COLO668 (cell line): Measurements from ENCODE around the gene C11orf54.
A peak's percentile ranks its signal among the peaks of the same experiment; 100 is the strongest.

Source experiments
- DNase-seq: peaks from one replicate; lab custom pipeline; 2025; ENCODE audit not compliant: unreplicated experiment; lab: John Stamatoyannopoulos, UW

C11orf54 gene

DNA sequence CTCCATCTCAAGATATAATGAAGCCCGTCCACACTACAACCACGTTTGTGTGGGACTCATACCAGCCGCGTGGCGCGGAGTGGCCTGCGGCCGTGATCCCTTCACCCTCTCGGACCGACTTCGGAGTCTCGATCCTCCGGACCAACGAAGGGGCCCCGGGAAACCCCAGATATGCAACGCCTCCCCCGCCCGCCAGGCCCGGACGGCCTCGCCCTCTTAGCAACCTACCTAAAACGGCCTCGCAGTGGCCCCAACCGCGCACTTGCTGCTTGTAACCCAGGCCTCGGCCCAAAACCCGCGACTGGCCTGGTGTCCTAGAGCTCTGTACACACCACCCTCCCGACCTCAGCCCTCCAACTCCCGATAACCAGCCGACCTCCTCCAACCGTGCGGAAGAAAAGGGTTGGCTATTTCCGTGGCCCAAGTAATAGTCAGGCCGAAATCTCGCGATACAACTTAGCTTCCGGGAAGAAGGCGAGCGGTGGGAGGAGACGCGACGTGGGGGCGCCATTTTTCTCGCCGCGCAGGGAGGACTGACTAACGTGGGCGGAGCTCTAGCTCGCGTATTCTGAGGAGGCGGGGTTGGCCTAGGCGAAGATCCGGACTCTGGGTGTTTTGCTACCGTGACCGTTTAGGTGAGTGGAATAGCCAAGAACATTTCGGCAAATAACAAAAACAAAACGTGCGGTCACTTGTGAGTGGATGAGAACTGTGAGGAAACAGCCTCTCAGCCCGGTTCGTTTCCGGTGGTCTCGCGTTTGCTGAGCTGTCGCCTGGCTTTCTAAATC, at the start of gene C11orf54, which contains the start of gene TAF1D:
Gene C11orf54, plus strand, starts transcription at position 579 of the 788 bp plus-strand sequence. CDS start 5,722 bp downstream, outside the sequence.
Gene TAF1D, minus strand, starts transcription at position 402 of the 788 bp plus-strand sequence. CDS start 2,191 bp downstream, outside the sequence.
- peak; percentile 97 for DNase-seq

DNA sequence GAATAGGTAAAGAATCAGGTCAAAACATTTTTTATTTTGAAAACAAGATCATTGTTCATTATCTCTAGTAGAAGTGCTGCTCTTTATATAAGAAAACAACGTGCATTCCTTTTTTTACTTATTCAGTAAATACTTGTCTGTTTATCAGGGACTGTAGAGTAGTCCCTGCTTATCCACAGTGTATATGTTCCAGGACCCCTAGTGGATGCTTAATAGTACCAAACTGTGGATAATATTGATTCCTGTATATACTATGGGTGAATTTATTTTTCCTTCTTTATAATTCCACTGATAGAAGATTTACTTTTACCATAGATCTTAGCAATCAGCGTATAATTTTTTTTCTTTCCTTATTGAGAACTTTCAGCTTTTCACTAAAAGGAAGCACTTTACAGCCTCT, 47.4 kb upstream of the C11orf54 start:
- no peak for DNase-seq

GRCh38 chr11:93694557-93694956, 46.9 kb upstream of the C11orf54 start:
- DNase-seq, result no peak

DNA sequence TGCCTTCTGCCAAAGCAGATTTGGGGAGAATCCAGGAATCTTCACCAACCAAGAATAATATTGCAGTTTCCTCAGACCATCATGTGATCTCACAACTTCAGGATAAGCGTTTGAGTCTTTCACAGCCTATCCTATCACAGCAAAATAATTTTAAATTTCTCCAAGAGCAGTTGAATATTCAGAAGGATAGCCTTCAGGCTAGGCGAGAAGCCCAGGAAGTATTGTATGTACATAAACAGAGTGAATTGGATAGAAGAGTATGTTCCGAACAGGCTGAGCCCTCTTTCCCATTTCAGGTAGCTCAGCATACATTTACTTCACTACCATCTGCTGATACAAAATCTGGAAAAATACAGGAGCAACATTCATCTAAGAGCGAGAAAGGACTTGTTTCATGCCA, 43.9 kb upstream of the C11orf54 start:
- no peak for DNase-seq

DNA sequence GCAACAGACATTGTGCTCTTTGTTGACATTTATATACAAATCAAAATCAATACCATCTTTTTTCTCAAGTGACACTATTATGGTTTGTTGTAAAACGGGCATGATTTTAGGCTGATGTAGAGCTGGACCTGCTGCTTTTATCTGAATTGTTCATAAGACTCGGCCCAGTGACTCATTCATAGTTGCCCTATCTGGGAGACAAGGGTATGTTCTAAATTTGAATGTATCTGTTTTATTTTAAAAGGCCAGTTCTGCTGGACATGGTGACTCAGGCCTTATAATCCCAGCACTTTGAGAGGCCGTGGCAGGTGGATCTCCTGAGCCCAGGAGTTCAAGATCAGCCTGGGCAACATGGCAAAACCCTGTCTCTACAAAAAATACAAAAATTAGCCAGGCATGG, 40.6 kb upstream of the C11orf54 start:
- DNase-seq, result no peak

DNA sequence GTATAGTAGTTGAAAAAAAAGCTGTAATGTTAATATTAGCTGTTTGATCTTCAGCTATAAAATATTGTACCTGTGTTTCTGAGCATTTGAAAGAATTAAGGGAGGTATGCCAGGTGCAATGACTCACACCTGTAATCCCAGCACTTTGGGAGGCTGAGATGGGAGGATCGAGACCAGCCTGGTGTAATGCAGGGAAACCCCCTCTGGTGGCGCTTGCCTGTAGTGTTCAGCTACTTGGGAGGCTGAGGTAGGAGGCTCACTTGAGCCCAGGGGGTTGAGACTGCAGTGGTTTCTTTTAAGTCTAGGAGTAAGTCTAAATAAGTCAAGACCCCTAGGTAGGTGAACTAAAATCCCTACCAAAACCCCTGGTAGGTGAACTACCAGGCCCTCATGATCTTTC, 37.2 kb upstream of the C11orf54 start:
- DNase-seq, result peak; percentile 4

DNA sequence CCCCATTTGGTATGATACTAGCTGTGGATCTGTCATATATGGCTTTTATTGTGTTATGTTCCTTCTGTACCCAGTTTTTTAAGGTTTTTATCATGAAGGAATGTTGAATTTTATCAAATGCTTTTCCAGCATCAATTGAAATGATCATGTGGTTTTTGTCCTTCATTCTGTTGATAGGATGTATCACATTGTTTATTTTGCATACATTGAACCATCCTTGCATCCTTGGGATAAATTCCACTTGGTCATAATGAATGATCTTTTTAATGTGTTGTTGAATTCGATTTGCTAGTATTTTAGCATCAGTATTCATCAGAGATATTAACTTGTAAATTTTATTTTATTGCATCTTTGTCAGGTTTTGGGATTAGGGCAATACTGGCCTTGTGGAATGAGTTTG, 31.2 kb upstream of the C11orf54 start:
- no peak for DNase-seq

GRCh38 chr11:93712678-93713077, 28.8 kb upstream of the C11orf54 start:
- no peak for DNase-seq

GRCh38 chr11:93715797-93716396, 25.6 kb upstream of the C11orf54 start:
- DNase-seq, result no peak

- no peak for DNase-seq
These were observed 24.0 kb upstream of the C11orf54 start for GRCh38 chr11:93717501-93717900.

DNA sequence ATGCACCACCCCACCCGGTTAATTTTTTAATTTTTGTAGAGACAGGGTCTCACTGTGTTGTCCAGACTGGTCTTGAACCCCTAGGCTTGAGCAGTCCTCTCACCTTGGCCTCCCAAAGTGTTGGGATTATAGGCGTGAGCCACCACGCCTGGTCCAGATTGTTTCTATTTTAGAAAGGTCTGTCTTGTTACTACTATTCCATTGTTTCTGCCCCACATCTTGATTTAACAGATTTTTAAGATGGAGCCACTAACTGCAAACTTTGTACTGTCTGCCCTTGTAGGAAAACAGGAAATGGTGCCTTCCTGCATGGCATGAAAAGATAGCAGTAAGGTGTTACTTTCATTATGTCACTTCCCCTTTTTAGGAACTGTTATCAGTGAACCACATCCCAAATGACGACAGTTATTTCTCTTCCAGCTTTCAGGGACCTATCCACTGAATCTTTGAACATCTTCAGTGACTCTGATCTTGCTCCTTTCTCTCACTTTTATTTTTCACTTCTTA, 23.4 kb upstream of the C11orf54 start:
- DNase-seq, result no peak

DNA sequence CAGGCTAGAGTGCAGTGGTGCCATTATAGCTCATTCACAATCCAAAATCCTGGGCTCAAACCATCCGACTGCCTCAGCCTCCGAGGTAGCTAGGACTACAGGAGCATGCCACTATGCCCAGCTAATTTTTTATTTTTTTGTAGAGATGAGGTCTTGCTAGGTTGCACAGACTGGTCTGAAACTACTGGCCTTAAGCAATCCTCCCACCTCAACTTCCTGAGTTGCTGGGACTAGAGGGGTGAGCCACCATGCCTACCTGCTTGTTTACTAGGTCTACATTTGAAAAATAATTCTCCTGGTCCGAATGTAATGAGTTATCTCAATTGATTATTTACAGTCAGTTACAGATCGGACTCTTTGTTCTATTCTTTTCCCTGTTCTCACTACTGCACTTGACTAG, 22.2 kb upstream of the C11orf54 start:
- DNase-seq, result no peak

DNA sequence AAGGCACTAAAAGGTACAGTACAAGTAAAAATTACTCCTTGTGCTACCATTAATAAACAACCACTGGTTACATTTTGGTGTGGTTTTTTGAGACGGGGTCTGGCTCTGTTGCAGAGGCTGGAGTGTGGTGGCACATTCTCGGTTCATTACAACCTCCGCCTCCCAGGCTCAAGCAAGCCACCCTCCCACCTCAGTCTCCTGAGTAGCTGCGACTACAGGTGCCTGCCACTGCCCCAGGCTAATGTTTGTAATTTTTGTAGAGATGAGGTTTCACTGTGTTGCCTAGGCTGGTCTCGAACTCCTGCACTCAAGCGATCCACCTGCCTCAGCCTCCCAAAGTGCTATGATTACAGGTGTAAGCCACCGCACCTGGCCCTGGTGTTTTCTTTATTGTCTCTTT, 20.9 kb upstream of the C11orf54 start:
- DNase-seq, result no peak

DNA sequence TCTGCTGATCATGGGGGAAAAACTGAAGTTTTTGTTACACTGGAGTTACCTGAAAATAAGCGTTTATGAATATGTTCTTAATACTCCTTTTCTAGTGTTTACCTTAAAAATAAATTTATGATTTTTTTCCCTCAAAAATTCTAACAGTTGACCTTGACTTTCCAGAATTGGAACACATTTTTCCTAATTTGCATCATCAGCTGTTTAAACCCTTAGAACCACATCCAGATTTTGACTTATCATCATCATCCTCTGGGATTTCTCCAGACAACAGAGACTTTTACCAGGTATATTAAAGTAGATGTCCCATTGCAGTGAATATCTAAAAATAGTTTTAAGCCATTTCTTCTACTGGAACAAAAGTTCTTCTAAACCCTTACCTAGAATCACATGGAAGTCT, 17.4 kb upstream of the C11orf54 start:
- no peak for DNase-seq

DNA sequence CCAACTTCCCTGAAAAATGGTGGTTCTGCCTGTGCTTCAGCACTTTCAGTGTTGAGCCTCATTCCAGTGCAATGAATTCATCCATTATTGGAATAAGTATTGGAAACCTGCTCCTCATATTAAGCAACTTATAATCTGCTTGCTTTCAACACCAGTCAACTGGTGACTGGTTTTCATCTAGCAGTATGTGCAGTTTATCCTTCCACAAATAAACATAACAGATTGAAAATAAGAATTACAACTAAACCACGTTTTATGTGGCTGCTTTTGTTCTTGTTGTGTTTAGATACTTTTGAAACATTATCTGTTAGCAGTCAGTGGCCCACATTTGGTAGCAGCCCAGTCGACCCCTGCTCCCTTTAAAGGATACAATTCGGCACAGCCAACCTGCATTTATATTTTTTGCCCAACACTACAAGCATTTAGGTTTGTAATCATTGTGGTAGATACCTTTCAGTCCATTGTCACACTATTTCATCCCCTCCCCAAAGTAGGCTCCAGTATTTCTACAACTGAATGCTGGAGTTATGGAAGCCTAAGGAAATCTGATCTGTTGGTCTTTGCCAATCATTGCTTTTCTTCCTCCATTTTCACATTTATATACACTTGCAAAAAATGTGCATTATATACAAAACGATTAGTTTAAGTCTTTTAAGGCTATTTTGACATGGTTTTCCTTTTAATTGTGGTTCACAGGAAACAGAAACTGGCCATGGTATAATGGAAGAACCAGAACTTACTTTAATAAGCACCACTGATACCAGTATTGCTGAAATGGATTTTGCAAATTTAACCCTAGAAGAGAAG, 13.3 kb upstream of the C11orf54 start:
- no peak for DNase-seq

GRCh38 chr11:93728792-93729128, 12.7 kb upstream of the C11orf54 start:
- DNase-seq, result no peak

GRCh38 chr11:93729129-93729616, 12.3 kb upstream of the C11orf54 start:
- no peak for DNase-seq

DNA sequence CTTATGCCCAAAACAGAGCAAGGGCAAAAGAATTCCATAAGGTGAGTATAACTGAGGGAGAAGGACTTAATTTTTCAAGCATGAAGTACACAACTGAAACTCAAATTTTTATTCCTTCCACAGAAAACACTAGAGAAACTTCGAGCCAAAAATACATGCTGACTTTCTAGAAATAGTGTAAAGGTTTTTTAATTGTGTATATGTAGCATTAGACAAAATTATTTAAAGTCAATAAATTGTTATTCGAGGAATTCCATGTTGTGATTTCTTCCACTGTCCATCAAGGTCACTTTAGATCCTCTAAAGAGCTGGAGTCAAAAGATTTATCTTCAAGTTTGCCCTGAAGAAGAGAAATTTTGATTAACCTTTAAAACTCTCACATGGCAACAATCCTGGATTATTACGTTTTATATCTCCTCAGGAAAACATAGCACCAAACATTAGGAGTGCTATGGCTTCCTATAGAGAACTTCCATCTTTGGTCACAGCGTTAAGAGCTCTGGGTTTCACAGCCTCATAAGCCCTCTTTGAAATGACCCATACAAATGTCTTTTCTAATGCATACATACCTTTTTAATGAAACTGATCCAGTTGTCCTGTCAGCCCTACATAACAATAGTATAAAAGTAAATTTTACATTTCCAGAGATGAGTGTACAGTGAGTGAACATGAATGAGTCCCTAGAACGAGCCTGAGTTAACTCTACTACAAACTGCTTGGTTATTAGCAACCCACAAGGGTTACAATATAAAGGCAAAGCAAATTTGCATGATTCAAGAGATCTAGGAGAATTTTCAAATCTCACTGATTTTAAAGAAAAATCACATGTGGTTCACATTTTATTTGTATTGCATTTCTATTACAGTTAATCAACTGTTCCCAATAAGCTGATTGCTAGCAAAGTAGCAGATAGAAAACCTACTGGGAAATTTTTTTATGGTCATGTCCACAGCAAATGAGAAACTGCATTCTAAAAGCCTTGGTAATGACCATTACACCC, 11.1 kb upstream of the C11orf54 start:
- DNase-seq, result no peak

- DNase-seq, result no peak
These were observed 9.1 kb upstream of the C11orf54 start for GRCh38 chr11:93732237-93732892.

DNA sequence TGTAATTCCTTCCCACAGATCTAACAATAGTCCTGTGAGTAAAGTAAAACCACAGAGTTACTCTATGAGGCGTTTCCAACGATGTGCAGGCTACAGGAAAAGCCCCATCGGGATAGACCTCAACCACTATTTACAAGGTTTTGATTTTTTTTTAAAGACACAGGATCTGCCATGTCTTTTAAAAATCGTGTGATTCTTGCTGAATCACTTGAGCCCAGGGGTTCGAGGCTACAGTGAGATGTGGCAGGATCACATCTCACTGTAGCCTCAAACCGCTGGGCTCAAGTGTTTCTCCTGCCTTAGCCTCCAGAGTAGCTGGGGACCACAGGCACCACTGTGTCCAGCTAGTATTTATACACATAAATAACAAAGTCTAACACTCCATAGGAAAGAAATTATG, 8.0 kb upstream of the C11orf54 start:
- no peak for DNase-seq
